Hematopoietic multipotent progenitor cell treated with erythropoietin and hydrocortisone succinate and interleukin-3 and kit ligand, for 15 days (in vitro differentiated cells): Measurements from ENCODE around the gene RPS6KA4.
"Not testable (repeated sequence)": the region's sequence is repeated elsewhere in the genome, so short reads cannot be mapped to it uniquely, and the experiment has no call there.

Experiments used
- DNase-seq: peaks from one replicate; pipeline ENCODE4 v3.0.0-alpha.2; 2015; ENCODE audit warnings: low spot score

RPS6KA4 gene

GRCh38 chr11:64358907-64359711 is at the start of gene RPS6KA4:
RPS6KA4 (plus strand) TSS chr11:64359162; CDS start chr11:64359236, 74 bp downstream.
- DNase-seq: peak; percentile 75

- no peak for DNase-seq
These were observed 46.0 kb upstream of the RPS6KA4 start for GRCh38 chr11:64312947-64313346.

GRCh38 chr11:64313491-64314145 is 45.3 kb upstream of the RPS6KA4 start:
- no peak for DNase-seq

GRCh38 chr11:64314146-64314804 is 44.7 kb upstream of the RPS6KA4 start:
- DNase-seq: no peak

GRCh38 chr11:64314805-64315561 is 44.0 kb upstream of the RPS6KA4 start:
- no peak for DNase-seq

GRCh38 chr11:64315667-64316526 is 43.1 kb upstream of the RPS6KA4 start:
- DNase-seq: not testable (repeated sequence)

GRCh38 chr11:64316672-64317324 is 42.2 kb upstream of the RPS6KA4 start:
- peak; percentile 54 for DNase-seq

GRCh38 chr11:64317325-64317960 is 41.5 kb upstream of the RPS6KA4 start, which contains the start of gene TRMT112:
TRMT112 (minus strand) TSS chr11:64317559; CDS start chr11:64317526, 33 bp downstream.
- peak; percentile 97 for DNase-seq

GRCh38 chr11:64317961-64318765 is 40.8 kb upstream of the RPS6KA4 start, which contains the start of gene PRDX5:
PRDX5 (plus strand) TSS chr11:64318121; CDS start chr11:64318216, 95 bp downstream.
- DNase-seq: peak; percentile 99

GRCh38 chr11:64318766-64319761 is 39.9 kb upstream of the RPS6KA4 start:
- DNase-seq: peak; percentile 15

GRCh38 chr11:64320556-64320955 is 38.4 kb upstream of the RPS6KA4 start:
- no peak for DNase-seq

GRCh38 chr11:64321026-64321425 is 37.9 kb upstream of the RPS6KA4 start:
- no peak for DNase-seq

- peak; percentile 54 for DNase-seq
These were observed 37.4 kb upstream of the RPS6KA4 start for GRCh38 chr11:64321533-64321932.

GRCh38 chr11:64322925-64323260 is 36.1 kb upstream of the RPS6KA4 start:
- DNase-seq: no peak

- no peak for DNase-seq
These were observed 35.6 kb upstream of the RPS6KA4 start for GRCh38 chr11:64323373-64323772.

GRCh38 chr11:64323984-64324383 is 35.0 kb upstream of the RPS6KA4 start:
- not testable (repeated sequence) for DNase-seq

- DNase-seq: no peak
These were observed 34.1 kb upstream of the RPS6KA4 start for GRCh38 chr11:64324692-64325469.
